Activated CD8-positive, alpha-beta memory T cell treated with anti-CD3 and anti-CD28 coated beads for 4 hours (primary cell): ENCODE results near the gene CLIC2.
"Not testable (repeated sequence)": the region's sequence is repeated elsewhere in the genome, so short reads cannot be mapped to it uniquely, and the experiment has no call there.

ENCODE experiments used
- DNase-seq, 2 donors: peaks; one replicate each; pipeline ENCODE4 v3.0.0-alpha.2; 2020; ENCODE audit warnings: low read depth in 2 of 2

The CLIC2 gene

DNA sequence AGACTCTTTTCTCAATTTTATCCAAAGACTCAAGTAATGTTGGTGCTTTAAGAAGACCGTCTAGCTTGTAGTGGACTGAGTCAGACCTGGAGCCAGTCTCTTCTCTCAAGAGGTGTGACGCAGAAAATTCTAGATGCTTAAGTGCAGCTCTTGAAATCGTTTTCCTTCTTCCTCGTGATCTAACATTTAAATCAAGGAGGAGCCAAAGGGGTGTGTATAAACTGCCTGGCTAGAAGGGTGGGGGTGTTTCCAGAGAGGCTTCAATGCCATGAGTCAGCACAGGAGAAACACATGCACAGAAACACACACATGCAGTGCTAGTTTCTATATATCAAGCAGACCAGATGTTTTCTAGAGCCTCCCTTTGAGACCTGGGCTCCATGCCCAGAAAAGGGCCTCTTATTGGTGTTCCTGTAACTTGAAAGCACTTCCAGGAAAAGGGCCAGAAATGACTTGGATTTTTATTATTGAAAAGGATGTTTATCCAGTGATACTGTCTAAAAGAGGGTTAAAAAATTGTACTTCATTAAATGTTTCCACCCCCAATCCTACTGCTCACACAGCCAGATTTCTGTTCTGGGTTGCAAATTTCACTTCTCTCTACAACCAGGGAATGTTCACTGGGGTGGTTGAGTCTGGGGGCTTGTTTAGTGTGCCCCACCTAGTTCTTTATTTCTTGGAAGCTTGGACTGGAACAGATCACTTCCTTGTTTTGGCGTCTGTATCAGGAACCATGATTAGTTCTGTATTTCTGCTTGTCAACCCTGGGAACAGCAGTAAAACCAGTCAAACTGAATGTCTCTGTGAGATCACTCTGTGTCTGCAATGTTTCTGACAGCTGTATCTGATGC, at the start of gene CLIC2:
Gene CLIC2, minus strand, starts transcription at position 129 of the 851 bp plus-strand sequence. CDS start 187 bp downstream, outside the sequence.
- no peak for DNase-seq

DNA sequence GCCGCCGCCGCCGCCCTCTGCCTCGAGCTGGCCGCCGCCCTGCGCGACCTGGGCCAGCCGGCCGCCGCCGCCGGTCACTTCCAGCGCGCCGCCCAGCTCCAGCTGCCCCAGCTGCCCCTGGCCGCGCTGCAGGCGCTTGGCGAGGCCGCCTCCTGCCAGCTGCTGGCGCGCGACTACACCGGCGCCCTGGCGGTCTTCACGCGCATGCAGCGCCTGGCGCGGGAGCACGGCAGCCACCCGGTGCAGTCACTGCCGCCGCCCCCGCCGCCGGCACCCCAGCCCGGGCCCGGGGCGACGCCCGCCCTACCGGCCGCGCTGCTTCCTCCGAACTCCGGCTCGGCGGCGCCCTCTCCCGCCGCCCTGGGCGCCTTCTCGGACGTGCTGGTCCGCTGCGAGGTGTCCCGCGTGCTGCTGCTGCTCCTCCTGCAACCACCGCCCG, 48.1 kb upstream of the CLIC2 start:
- not testable (repeated sequence) for DNase-seq

DNA sequence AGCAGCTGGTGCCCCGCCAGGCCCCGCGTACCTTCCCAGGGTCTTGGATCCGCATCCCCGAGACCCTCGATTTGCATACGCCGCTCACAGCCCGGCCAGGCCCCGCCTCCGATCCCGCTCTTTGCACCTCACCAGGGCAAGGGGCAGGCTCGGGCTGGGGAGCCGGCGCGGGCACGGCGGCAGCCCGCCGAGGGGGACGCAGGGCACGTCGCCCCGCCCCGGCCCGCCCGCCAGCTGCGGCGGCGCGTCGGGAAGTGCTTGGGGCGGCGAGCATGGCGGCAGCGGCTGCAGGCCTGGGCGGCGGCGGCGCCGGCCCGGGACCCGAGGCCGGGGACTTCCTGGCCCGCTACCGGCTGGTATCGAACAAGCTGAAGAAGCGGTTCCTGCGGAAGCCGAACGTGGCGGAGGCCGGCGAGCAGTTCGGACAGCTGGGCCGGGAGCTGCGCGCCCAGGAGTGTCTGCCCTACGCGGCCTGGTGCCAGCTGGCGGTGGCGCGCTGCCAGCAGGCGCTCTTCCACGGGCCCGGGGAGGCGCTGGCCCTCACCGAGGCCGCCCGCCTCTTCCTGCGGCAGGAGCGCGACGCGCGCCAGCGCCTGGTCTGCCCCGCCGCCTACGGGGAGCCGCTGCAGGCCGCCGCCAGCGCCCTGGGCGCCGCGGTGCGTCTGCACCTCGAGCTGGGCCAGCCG, 47.6 kb upstream of the CLIC2 start, which contains the start of gene F8A2:
Gene F8A2, plus strand, starts transcription at position 253 of the 686 bp plus-strand sequence. Its CDS starts 20 bp downstream, at position 273.
- not testable (repeated sequence) for DNase-seq

- not testable (repeated sequence) for DNase-seq
Measured at GRCh38 chrX:155379802-155380201, 45.4 kb upstream of the CLIC2 start.

DNA sequence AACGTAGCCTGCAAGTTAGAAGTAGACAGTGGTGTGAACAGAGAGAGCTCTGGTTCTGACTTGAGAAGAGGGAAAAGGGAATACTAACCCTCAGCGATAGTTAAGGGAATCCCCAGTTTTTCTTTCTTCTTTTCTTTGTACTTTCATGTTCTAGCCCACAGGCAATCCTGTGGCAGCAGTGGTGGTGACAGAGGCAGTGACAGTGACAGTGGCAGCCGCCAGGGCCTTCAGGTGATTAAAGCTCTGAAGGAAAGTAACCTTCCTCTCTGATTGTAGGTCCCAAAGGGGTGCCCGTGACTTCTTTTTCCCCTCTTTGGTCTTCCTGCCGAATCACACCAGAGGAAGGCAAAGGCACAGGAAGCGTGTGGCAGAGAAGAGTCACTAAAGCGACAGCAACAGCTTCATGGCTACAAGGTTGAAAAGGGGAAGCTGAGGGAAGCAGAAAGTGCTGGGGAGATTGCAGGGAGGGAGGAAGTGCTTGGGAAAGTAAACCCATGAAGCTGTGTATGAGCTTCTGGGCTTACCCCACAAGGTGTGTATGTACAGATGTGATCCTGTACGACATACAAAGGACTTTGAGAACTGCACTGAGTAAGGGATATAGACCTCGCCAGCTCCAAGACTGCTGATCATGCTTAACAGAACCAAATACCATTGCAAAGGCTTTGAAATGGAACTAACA, 39.5 kb upstream of the CLIC2 start:
- not testable (repeated sequence) for DNase-seq

DNA sequence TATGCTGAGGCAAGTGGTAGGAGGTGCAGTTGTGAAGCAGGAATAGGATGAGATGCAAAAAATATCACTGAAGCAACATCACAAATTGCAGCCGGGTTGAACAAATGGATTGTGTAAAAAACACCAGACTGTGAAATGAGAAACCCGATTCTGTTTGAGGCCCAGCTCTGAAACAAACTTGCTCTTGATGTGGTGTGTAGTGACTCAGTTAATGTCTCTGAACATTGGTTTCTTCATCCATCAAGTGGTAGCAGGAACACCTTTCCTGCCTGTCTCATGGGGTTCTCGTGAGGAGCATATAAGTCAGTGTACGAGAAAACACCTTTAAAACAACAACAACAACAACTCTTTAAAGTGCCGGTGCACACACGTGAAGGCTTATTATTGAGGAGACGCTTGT, 29.3 kb upstream of the CLIC2 start:
- DNase-seq, result not testable (repeated sequence)

GRCh38 chrX:155349448-155349847, 15.0 kb upstream of the CLIC2 start:
- not testable (repeated sequence) for DNase-seq

DNA sequence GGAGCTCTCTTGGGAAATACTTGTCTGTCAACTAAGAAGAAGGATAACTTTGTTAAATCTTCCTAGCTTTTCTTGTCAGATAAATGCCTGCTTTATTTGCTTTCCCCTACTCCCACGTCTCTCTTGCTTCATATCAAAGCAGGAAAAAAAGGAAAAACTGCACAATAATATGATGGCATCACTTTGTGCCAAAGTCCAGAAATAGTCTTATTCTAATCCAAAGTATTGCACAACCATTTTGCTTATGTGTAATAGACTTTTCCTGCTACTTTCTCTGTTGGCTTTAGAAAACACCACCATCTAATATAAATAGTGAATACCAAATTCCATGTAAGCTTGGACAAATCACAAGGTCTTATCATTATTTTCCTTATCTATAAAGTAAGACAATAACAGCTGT, 11.3 kb upstream of the CLIC2 start:
- not testable (repeated sequence) for DNase-seq

DNA sequence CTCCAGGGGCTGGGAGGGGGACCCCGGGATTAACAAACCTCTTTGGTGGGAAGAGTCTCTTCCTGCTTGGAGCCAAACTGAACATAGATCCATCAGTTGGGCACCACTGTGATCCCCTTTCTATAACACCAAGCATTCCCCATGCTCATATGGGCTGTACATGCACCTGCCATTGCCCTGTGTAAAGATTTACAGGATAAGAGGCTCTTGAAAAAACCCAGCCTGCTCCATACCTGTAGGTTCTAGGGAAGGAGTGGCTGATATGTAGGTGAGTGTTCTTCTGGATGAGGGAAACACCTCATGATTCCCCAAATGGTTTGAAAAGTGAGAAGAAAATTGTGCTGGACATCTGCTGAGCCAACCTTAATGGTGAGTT, 911 bp upstream of the CLIC2 start:
- not testable (repeated sequence) for DNase-seq

DNA sequence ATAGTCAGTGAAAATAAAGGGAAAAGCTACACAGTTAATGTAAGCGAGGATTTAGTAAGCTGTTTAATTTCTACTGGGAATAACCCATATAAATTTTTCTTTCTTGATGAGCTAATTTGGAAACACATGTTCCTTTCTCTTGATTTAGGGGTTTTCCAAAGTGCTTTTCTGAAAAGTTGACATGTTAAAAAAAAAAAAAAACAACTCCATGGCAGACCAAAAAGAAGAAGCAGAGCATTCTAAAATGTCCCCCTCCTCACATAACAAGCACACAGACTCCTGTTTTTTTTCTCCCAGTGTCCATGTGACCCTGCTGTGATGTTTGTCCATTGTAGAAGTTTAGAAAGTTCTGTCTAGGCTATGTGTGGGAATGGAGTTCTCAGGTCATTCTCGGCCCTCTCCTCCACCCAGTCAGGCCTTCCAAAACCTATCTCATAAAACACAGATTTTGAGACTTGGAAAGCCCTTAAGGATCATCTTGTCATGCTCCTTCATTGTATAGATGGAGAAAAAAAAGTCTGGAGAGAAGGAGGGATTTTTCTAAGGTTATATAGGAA, 792 bp downstream of the CLIC2 start:
- no peak for DNase-seq

- no peak for DNase-seq
Measured at GRCh38 chrX:155330992-155331391, 3.4 kb downstream of the CLIC2 start.

- DNase-seq, result no peak
Measured at GRCh38 chrX:155329293-155329692, 5.1 kb downstream of the CLIC2 start.

DNA sequence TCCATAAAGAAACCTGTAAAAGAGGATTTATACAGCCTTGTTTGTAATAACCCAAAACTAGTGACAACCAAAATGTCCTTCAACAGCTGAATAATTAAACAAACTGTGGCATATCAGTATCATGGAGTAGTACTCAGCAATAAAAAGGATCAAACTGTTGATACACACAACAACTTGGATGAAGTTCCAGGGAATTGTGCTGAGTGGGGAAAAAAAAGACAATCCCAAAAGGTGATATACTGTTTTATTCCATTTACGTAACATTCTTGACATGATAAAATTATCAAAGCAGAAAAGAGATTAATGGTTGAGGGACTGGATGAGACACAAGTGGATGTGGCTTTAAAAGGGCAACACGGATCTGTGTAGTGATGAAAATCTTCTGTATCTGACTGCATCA, 7.8 kb downstream of the CLIC2 start:
- DNase-seq, result no peak

DNA sequence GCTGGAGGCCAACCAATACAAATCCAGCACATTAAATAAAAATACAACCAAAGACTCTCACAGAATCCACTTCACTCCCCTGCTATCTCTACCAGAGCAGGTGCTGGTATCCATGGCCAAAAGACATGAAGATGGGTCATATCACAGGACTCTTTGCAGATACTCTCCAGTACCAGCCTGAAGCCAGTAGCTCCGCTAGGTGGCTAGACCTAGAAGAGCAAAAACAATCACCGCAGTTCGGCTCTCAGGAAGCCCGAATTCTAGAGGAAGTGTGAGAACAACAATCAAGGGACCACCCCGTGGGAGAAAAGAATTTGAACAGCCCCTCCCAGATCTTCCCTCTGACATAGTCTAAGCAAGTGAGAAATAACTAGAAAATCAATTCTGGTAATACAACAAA, 20.2 kb downstream of the CLIC2 start:
- no peak for DNase-seq

DNA sequence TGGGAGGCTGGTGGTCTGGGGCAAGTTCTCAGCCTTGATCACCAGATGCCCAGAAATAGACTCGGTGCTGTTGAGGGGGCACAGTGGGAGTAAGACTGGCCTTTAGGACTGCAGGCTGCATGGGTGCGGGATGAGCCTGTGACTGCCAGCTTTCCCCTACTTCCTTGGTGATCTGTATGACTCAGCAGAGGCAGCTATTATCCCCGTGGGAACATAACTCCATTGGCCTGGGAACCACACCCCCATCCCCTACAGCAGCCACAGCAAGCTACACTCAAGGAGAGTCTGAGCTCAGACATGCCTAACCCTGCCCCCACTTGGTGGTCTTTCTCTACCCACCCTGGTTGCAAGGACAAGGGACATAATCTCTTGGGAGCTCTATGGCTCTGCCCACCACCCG, 20.6 kb downstream of the CLIC2 start:
- DNase-seq, result no peak

DNA sequence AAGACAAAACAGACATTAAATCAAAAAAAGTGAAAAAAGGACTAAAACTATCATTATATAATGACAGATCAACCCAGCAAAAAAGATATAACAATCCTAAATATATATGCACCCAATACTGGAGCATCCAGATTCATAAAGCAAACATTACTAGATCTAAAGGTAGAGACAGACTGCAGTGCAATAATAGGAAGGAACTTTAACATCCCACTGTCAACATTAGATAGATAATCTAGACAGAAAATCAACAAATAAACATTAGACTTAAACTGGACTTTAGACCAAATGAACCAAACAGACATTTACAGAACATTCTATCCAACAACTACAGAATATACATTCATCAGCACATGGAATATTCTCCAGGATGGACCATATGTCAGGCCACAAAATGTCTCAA, 40.6 kb downstream of the CLIC2 start:
- no peak for DNase-seq

DNA sequence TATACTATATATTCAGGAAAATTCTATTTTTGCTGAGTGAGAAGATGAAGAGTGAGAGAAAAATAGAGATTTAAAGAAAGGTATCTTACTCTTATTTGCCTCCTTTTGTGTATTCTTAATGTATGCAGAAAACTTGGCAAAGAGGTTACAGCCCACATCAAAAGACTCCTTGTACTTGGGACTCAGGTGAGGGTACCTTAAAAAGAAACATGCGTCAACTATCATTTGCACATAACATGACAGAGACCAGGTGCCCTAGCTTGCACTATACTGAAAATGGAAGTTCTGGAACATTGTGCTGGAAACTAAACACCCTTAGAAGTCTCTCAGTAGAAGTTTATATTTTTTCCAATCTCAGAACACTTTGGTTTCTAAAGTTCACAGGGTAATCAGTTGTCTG, 54.5 kb downstream of the CLIC2 start:
- no peak for DNase-seq

- DNase-seq, result no peak
Measured at GRCh38 chrX:155270969-155271368, 63.4 kb downstream of the CLIC2 start.

DNA sequence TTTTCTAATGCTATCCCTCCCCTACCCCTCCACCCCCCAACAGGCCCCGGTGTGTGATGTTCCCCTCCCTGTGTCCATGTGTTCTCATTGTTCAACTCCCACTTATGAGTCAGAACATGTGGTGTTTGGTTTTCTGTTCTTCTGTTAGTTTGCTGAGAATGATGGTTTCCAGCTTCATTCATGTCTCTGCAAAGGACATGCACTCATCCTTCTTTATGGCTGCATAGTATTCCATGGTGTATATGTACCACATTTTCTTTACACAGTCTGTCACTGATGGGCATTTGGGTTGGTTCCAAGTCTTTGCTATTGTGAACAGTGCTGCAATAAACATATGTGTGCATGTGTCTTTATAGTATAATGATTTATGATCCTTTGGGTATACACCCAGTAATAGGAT, 66.4 kb downstream of the CLIC2 start:
- DNase-seq, result not testable (repeated sequence)

- DNase-seq, result no peak
Measured at GRCh38 chrX:155266439-155266838, 68.0 kb downstream of the CLIC2 start.

DNA sequence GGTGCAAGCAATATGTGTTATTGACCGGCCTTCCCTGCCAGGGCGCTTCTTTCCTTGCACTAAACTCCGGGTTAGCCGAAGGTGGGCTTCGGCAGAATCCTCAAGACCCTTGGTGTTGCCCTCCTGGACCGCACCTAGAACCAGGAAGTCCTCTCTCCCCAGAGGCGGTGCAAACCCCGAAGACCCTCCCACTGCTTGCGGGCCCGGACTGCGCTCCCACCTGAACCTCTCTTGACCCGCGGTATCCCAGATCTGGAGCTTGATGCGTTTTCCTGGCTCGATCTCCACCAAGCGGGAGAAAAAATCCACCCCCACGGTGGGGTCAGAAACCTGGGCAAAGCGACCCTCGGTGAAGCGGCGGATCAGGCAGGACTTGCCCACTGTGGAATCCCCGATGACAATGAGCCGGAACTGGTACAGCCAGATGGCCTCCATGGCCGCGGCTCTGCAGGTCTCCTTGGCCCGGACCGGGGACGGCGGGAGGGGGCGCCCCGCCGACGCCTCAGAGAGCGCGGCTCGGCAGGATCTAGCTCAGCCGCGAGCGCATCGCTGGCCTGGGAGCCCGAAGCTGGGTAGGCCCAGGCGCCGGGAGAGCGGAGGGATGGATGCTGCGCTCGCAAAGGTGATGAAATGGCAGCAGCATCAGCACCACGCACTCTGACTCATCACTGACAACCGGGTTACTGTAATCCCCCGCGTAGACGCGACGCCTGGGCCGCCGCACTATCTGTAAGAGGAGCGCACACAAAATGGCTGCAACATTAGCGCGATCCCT, 70.4 kb downstream of the CLIC2 start, which contains the start of gene RAB39B:
Gene RAB39B, minus strand, starts transcription at position 638 of the 775 bp plus-strand sequence. Its CDS starts 203 bp downstream, at position 435.
- DNase-seq, result peak; percentile 39 to 48
